OCI-LY1 (cell line): Measurements from ENCODE around the gene ODAD2.

Experiments
- H2AFZ ChIP-seq: fragments of 200-600 bp; sonication (generic), shearing (Covaris generic); 2 replicates; pipeline ENCODE4 v1.6.0; 2014; ENCODE audit warnings: antibody characterized with exemption, mild to moderate bottlenecking, low read length
- H3F3A ChIP-seq: fragments of 200-600 bp; sonication (generic), shearing (Covaris generic); 2 replicates; pipeline ENCODE4 v1.6.0; 2014; ENCODE audit warnings: mild to moderate bottlenecking, antibody characterized with exemption, low read length, moderate library complexity; ENCODE audit not compliant: insufficient read depth
- H3K27ac ChIP-seq: fragments of 200-600 bp; sonication (generic); 2 replicates; pipeline ENCODE4 v1.5.1; 2014; ENCODE audit warnings: low read length, mixed run types, mild to moderate bottlenecking, low read depth; ENCODE audit not compliant: poor library complexity, severe bottlenecking
- H3K27me3 ChIP-seq: fragments of 200-600 bp; sonication (generic); 2 replicates; pipeline ENCODE4 v1.6.0; 2014; ENCODE audit warnings: antibody characterized with exemption, mild to moderate bottlenecking, low read length, moderate library complexity; ENCODE audit not compliant: insufficient read depth
- H3K36me3 ChIP-seq: fragments of 200-600 bp; sonication (generic); 2 replicates; pipeline ENCODE4 v1.6.1; 2014; ENCODE audit warnings: mild to moderate bottlenecking, antibody characterized with exemption, low read length, moderate library complexity, mixed read lengths; ENCODE audit not compliant: insufficient read depth
- H3K4me1 ChIP-seq: fragments of 200-600 bp; sonication (generic); 2 replicates; pipeline ENCODE4 v1.5.1; 2014; ENCODE audit warnings: mild to moderate bottlenecking, low read length, moderate library complexity; ENCODE audit not compliant: insufficient read depth, severe bottlenecking
- H3K4me2 ChIP-seq: fragments of 200-600 bp; sonication (generic), shearing (Covaris generic); 2 replicates; pipeline ENCODE4 v1.6.1; 2014; ENCODE audit warnings: low read length
- H3K4me3 ChIP-seq: fragments of 200-600 bp; sonication (generic); 2 replicates; pipeline ENCODE4 v1.5.1; 2014; ENCODE audit warnings: low read length, low read depth, mild to moderate bottlenecking, mixed read lengths; ENCODE audit not compliant: poor library complexity, severe bottlenecking
- H3K79me2 ChIP-seq: fragments of 200-600 bp; shearing (Covaris generic); 2 replicates; pipeline ENCODE4 v1.6.1; 2016; ENCODE audit warnings: mixed run types, low read length, mixed read lengths; ENCODE audit not compliant: insufficient read depth
- H3K9ac ChIP-seq: fragments of 200-600 bp; sonication (generic), shearing (Covaris generic); 2 replicates; pipeline ENCODE4 v1.6.1; 2014; ENCODE audit warnings: mild to moderate bottlenecking, low read length, mixed read lengths
- H3K9me2 ChIP-seq: fragments of 200-600 bp; sonication (generic), shearing (Covaris generic); 2 replicates; pipeline ENCODE4 v1.6.1; 2014; ENCODE audit warnings: low read depth, mild to moderate bottlenecking, low read length, mixed read lengths
- H3K9me3 ChIP-seq: fragments of 200-600 bp; shearing (Covaris generic); 2 replicates; pipeline ENCODE4 v1.6.1; 2014; ENCODE audit warnings: low read length, mixed read lengths
- H4K20me1 ChIP-seq: fragments of 200-600 bp; sonication (generic), shearing (Covaris generic); 2 replicates; pipeline ENCODE4 v1.6.0; 2016; ENCODE audit warnings: mild to moderate bottlenecking, low read length; ENCODE audit not compliant: insufficient read depth
- CTCF ChIP-seq: fragments of 200-600 bp; sonication (generic), shearing (Covaris generic); IDR thresholded peaks from 2 replicates; pipeline ENCODE4 v1.5.1; 2017; ENCODE audit warnings: mild to moderate bottlenecking, antibody characterized with exemption, low read length, moderate library complexity, mixed read lengths
- EZH2 ChIP-seq: fragments of 200-600 bp; sonication (generic), shearing (Covaris generic); IDR thresholded peaks from 2 replicates; pipeline ENCODE4 v1.8.0; 2017; ENCODE audit warnings: borderline replicate concordance, mixed run types, mild to moderate bottlenecking, antibody characterized with exemption, low read length, moderate library complexity, mixed read lengths

ODAD2 gene

GRCh38 chr10:27884185-27884641 is 114.7 kb downstream of the ODAD2 start:
- no peak overlapping the region for H3K27ac ChIP-seq
- no peak for TF ChIP-seq CTCF
- TF ChIP-seq EZH2 = no peak
- H3K4me1 ChIP-seq = no peaks in the 10 kb centered on the region

GRCh38 chr10:27878281-27878680 is 120.6 kb downstream of the ODAD2 start:
- H3K9me3 ChIP-seq = no peaks in the 10 kb centered on the region
- H3K9me2 ChIP-seq = no peaks in the 10 kb centered on the region
- no peaks in the 10 kb centered on the region for H3K79me2 ChIP-seq
- no peak overlapping the region for H3K27ac ChIP-seq
- H3K9ac ChIP-seq = no peak overlapping the region
- TF ChIP-seq CTCF (no peak), EZH2 (no peak)
- H3K36me3 ChIP-seq = no peaks in the 10 kb centered on the region
- no peaks in the 10 kb centered on the region for H3K27me3 ChIP-seq
- H3K4me1 ChIP-seq = no peaks in the 10 kb centered on the region
- H2AFZ ChIP-seq = no peak overlapping the region
- no peak overlapping the region for H3K4me3 ChIP-seq
- no peak overlapping the region for H3K4me2 ChIP-seq
- no peaks in the 10 kb centered on the region for H4K20me1 ChIP-seq
- no peaks in the 10 kb centered on the region for H3F3A ChIP-seq

More at GRCh38 chr10:27884185-27884641, 114.7 kb downstream of the ODAD2 start:
- Histone ChIP-seq H3K4me2 (no peak overlapping the region), H3K4me3 (no peak overlapping the region), H3K36me3 (no peaks in the 10 kb centered on the region), H3K9me3 (no peaks in the 10 kb centered on the region), H2AFZ (no peak overlapping the region), H3K79me2 (no peaks in the 10 kb centered on the region), H3K9ac (no peak overlapping the region), H4K20me1 (no peaks in the 10 kb centered on the region), H3K9me2 (no peaks in the 10 kb centered on the region), H3K27me3 (no peaks in the 10 kb centered on the region), H3F3A (no peaks in the 10 kb centered on the region)

DNA sequence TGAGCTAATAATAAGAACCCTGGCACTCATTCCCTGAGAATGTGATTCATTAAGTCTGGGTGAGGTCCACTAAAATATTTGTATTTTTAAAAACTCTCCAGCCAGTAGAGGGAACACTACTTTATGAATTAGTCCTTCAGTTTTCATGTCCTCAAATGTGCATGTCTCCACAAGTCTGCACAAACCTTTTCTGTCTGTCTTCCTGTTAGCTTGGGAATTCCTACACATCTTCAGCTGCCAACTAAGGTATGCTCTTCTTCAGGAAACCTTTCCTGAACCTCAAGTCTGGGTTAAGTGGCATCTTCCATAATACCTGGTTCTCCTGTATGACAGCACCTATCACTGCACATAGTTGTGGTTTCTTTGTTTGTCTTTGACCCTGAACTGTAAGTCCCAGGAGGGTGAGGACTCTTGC is 133.7 kb downstream of the ODAD2 start:
- TF ChIP-seq CTCF (no peak), EZH2 (no peak)
- H3K27ac ChIP-seq = no peak overlapping the region

More for the DNA sequence above, 133.7 kb downstream of the ODAD2 start:
- Histone ChIP-seq H3K9ac (no peak overlapping the region), H3K4me2 (no peak overlapping the region), H2AFZ (no peak overlapping the region), H3K9me3 (no peaks in the 10 kb centered on the region), H4K20me1 (no peaks in the 10 kb centered on the region), H3K79me2 (no peaks in the 10 kb centered on the region), H3K27me3 (no peaks in the 10 kb centered on the region), H3K4me1 (no peaks in the 10 kb centered on the region), H3K9me2 (no peaks in the 10 kb centered on the region), H3K36me3 (no peaks in the 10 kb centered on the region), H3F3A (no peaks in the 10 kb centered on the region), H3K4me3 (no peak overlapping the region)
